Hepatocyte (in vitro differentiated cells): ENCODE measurements around the gene FAM222B. TPM values are rescaled to one million over a fixed set of nuclear protein-coding genes. Genes with fewer than 3 reads are reported as not detected.

ENCODE experiments used
- DNase-seq: peaks from one replicate; pipeline ENCODE4 v3.0.0-alpha.2; 2016; ENCODE audit warnings: low spot score
- H2AFZ ChIP-seq: fragments of 200-600 bp; sonication (generic); 2 replicates; pipeline ENCODE4 v1.6.0; 2016; ENCODE audit warnings: antibody characterized with exemption, mild to moderate bottlenecking
- H3K27ac ChIP-seq: fragments of 200-600 bp; sonication (generic); 2 replicates; pipeline ENCODE4 v1.5.1; 2016; ENCODE audit warnings: mild to moderate bottlenecking
- H3K27me3 ChIP-seq: fragments of 200-600 bp; sonication (generic); 2 replicates; pipeline ENCODE4 v1.6.1; 2016
- H3K36me3 ChIP-seq: fragments of 200-600 bp; sonication (generic); replicated peaks from 2 replicates; pipeline ENCODE4 v1.5.1; 2016; ENCODE audit warnings: low read depth; ENCODE audit not compliant: insufficient read depth
- H3K4me1 ChIP-seq: fragments of 200-600 bp; sonication (generic); 2 replicates; pipeline ENCODE4 v1.5.1; 2016; ENCODE audit warnings: mild to moderate bottlenecking, moderate library complexity; ENCODE audit not compliant: insufficient read depth
- H3K4me2 ChIP-seq: fragments of 200-600 bp; sonication (generic); 2 replicates; pipeline ENCODE4 v1.6.0; 2016
- H3K4me3 ChIP-seq: fragments of 200-600 bp; sonication (generic); 2 replicates; pipeline ENCODE4 v1.5.1; 2016; ENCODE audit warnings: mild to moderate bottlenecking
- H3K79me2 ChIP-seq: fragments of 200-600 bp; sonication (generic); 2 replicates; pipeline ENCODE4 v1.6.0; 2017; ENCODE audit warnings: mild to moderate bottlenecking
- H3K9me2 ChIP-seq: fragments of 200-600 bp; sonication (generic); replicated peaks from 2 replicates; pipeline ENCODE4 v1.6.0; 2017; ENCODE audit warnings: mild to moderate bottlenecking; ENCODE audit not compliant: insufficient read depth
- H3K9me3 ChIP-seq: fragments of 200-600 bp; sonication (generic); 2 replicates; pipeline ENCODE4 v1.5.1; 2016; ENCODE audit warnings: low read depth, mild to moderate bottlenecking
- H4K20me1 ChIP-seq: fragments of 200-600 bp; sonication (generic); 2 replicates; pipeline ENCODE4 v1.6.0; 2016; ENCODE audit warnings: mild to moderate bottlenecking; ENCODE audit not compliant: insufficient read depth, poor library complexity, severe bottlenecking
- CTCF ChIP-seq: fragments of 200-600 bp; sonication (generic); IDR thresholded peaks from 2 replicates; pipeline ENCODE4 v1.5.1; 2016; ENCODE audit warnings: antibody characterized with exemption, mild to moderate bottlenecking; ENCODE audit not compliant: poor library complexity
- EZH2 ChIP-seq: fragments of 200-600 bp; sonication (generic); IDR thresholded peaks from 2 replicates; pipeline ENCODE4 v1.6.1; 2016; ENCODE audit warnings: antibody characterized with exemption, mild to moderate bottlenecking, borderline replicate concordance
- EZH2phosphoT487 ChIP-seq: fragments of 200-600 bp; sonication (generic); IDR thresholded peaks from one replicate; pipeline ENCODE4 v1.6.1; 2018; ENCODE audit warnings: antibody characterized with exemption, mild to moderate bottlenecking, low read depth, moderate library complexity; ENCODE audit not compliant: unreplicated experiment, severe bottlenecking
- WGBS: methylation state at CpG from one replicate; pipeline ENCODE4 v1.1.6; 2016; ENCODE audit warnings: low lambda C conversion rate; ENCODE audit errors: missing lambda C conversion rate; 5-methylcytosine and 5-hydroxymethylcytosine counted together
- polyA plus RNA-seq: library from polyadenylated mRNA; unstranded; fragments of >200 nt; fragmentation: Nextera tagmentation; extraction: Ambion mirVana; gene quantifications from 2 replicates; pipeline ENCODE4 v1.2.1, GENCODE V29; 2016
- total RNA-seq: library from RNA; depleted of rRNA; stranded (reverse); fragments of >200 nt; gene quantifications from 2 replicates; pipeline ENCODE4 v1.2.3, GENCODE V29; 2014

The FAM222B gene
- total and polyA plus RNA-seq, 2 experiments from 2014 or later: 7.9 to 36.0 TPM

DNA sequence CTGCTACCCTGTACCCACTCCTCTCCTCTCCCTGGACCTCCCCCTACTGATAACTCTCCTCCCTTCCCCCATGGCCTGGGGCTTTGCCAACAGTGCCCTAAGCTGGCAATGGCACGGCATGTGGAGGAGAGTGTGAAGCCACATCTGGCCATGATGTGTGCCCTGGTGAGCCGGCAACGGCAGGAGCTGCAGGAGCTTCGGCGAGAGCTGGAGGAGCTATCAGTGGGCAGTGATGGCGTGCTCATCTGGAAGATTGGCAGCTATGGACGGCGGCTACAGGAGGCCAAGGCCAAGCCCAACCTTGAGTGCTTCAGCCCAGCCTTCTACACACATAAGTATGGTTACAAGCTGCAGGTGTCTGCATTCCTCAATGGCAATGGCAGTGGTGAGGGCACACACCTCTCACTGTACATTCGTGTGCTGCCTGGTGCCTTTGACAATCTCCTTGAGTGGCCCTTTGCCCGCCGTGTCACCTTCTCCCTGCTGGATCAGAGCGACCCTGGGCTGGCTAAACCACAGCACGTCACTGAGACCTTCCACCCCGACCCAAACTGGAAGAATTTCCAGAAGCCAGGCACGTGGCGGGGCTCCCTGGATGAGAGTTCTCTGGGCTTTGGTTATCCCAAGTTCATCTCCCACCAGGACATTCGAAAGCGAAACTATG, 93.6 kb downstream of the FAM222B start:
- H4K20me1 ChIP-seq: peaks cover 49% of the 10 kb centered on the region
- no peaks in the 10 kb centered on the region for H3K9me3 ChIP-seq
- DNase-seq: no peak
- H3K4me2 ChIP-seq: no peak overlapping the region
- H3K79me2 ChIP-seq: peaks cover 64% of the 10 kb centered on the region
- TF ChIP-seq EZH2 (no peak), CTCF (no peak), EZH2phosphoT487 (no peak)
- H3K27me3 ChIP-seq: no peaks in the 10 kb centered on the region
- WGBS: 87% methylated on average over 18 of the region's 18 CpGs
- H3K36me3 ChIP-seq: no peaks in the 10 kb centered on the region
- H3K4me3 ChIP-seq: no peak overlapping the region
- H2AFZ ChIP-seq: no peak overlapping the region
- peaks cover 23% of the 10 kb centered on the region for H3K4me1 ChIP-seq
- no peaks in the 10 kb centered on the region for H3K9me2 ChIP-seq
- H3K27ac ChIP-seq: peak overlapping the region; percentile 44

DNA sequence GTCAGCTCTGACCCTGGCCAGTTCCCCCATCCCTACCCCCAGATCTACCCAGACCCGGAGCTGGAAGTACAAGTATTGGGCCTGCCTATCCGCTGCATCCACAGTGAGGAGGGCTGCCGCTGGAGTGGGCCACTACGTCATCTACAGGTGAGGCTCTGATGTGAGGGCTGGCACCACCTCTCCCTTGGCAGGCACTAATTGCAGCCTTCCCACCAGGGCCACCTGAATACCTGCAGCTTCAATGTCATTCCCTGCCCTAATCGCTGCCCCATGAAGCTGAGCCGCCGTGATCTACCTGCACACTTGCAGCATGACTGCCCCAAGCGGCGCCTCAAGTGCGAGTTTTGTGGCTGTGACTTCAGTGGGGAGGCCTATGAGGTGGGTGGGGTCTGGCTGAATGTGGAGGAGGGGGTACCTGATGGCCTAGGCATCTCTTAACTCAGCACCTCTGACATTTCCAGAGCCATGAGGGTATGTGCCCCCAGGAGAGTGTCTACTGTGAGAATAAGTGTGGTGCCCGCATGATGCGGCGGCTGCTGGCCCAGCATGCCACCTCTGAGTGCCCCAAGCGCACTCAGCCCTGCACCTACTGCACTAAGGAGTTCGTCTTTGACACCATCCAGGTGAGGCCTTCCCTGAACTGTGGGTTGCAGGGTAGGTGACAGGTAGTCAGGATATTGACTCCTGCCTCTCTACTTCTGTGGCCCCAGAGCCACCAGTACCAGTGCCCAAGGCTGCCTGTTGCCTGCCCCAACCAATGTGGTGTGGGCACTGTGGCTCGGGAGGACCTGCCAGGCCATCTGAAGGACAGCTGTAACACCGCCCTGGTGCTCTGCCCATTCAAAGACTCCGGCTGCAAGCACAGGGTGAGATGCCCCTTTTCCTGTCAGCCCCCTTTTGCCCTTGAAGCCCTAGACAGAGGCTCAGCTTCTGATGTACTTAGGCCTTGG, 94.5 kb downstream of the FAM222B start:
- H3K36me3 ChIP-seq: no peaks in the 10 kb centered on the region
- no peaks in the 10 kb centered on the region for H3K27me3 ChIP-seq
- H3K4me2 ChIP-seq: no peak overlapping the region
- no peak overlapping the region for H3K4me3 ChIP-seq
- WGBS: 92% methylated on average over 18 of the region's 18 CpGs
- H2AFZ ChIP-seq: no peak overlapping the region
- H3K27ac ChIP-seq: peak overlapping the region; percentile 100
- H4K20me1 ChIP-seq: peaks cover 49% of the 10 kb centered on the region
- peaks cover 23% of the 10 kb centered on the region for H3K4me1 ChIP-seq
- no peak for DNase-seq
- peaks cover 64% of the 10 kb centered on the region for H3K79me2 ChIP-seq
- H3K9me2 ChIP-seq: no peaks in the 10 kb centered on the region
- TF ChIP-seq CTCF: no peak
- TF ChIP-seq EZH2: no peak
- no peak for TF ChIP-seq EZH2phosphoT487
- no peaks in the 10 kb centered on the region for H3K9me3 ChIP-seq

- 72% methylated on average over 7 of the region's 7 CpGs for WGBS
- Histone ChIP-seq H2AFZ (no peak overlapping the region), H4K20me1 (peaks cover 49% of the 10 kb centered on the region), H3K27ac (peak overlapping the region; percentile 100), H3K27me3 (no peaks in the 10 kb centered on the region), H3K4me2 (peak overlapping the region; percentile 97), H3K4me3 (no peak overlapping the region), H3K79me2 (peaks cover 68% of the 10 kb centered on the region), H3K4me1 (peaks cover 30% of the 10 kb centered on the region), H3K9me3 (no peaks in the 10 kb centered on the region), H3K9me2 (no peaks in the 10 kb centered on the region), H3K36me3 (no peaks in the 10 kb centered on the region)
- peak; percentile 71 for DNase-seq
- TF ChIP-seq CTCF (no peak), EZH2phosphoT487 (no peak), EZH2 (no peak)
These were observed 95.4 kb downstream of the FAM222B start for GRCh38 chr17:28747051-28747691.
